ENCODE results near the gene B9D1. TPM values are rescaled to one million over a fixed set of nuclear protein-coding genes. Genes with fewer than 3 reads are reported as not detected.

B9D1 gene
- total RNA-seq, 2 experiments from 2014 or later, result 21.1 to 38.1 TPM

- CTCF ChIA-PET (ENCODE audit: unreplicated experiment), result no interaction called here
- POLR2A ChIA-PET, result interaction anchor here (1.4 to 2.3 kb wide), 3 partner anchors 12 to 271 kb away, joined by 4 to 19 read pairs (median 13); no protein-coding TSS in a partner anchor
- peak overlapping the region; percentile 88 for H2AFZ ChIP-seq (ENCODE audit: low read length)
These were observed 14.3 kb upstream of the B9D1 start for GRCh38 chr17:19376811-19377210.

GRCh38 chr17:19375732-19376131 is 13.2 kb upstream of the B9D1 start:
- Histone ChIP-seq H4K20me1 (ENCODE audit: insufficient read depth, low read length) (no peaks in the 10 kb centered on the region), H3K9me2 (ENCODE audit: insufficient read depth, low read length) (no peaks in the 10 kb centered on the region), H2AFZ (ENCODE audit: low read length) (no peak overlapping the region), H3K9me3 (ENCODE audit: low read length) (no peaks in the 10 kb centered on the region), H3K4me2 (ENCODE audit: low read length) (0 out of 2 replicates have a peak overlapping the region, but pooled peaks have one; percentile 11), H3K4me3 (ENCODE audit: low read depth, low read length, poor library complexity, severe bottlenecking) (no peak overlapping the region), H3K36me3 (ENCODE audit: insufficient read depth, low read length) (peaks cover 13% of the 10 kb centered on the region; the same call in 1 of the 2 replicates), H3K79me2 (ENCODE audit: insufficient read depth, low read depth, low read length) (peaks cover 7% of the 10 kb centered on the region; the same call in 1 of the 2 replicates), H3K4me1 (ENCODE audit: insufficient read depth, low read length, poor library complexity, severe bottlenecking) (peaks cover 37% of the 10 kb centered on the region), H3K27ac (ENCODE audit: low read depth, low read length, poor library complexity, severe bottlenecking) (no peak overlapping the region)
- intact Hi-C loops (cut with micrococcal nuclease; ENCODE audit: unreplicated experiment), result loop anchor here (5.0 to 10.0 kb wide), 3 partner anchors 87 to 269 kb away; partner anchors contain the start of gene ALDH3A2
- no peak for DNase-seq (ENCODE audit: low spot score)
- POLR2A ChIA-PET, result interaction anchor here (1.5 kb wide), 1 partner anchor 13 kb away, joined by 3 read pairs; the partner anchor contains the start of gene B9D1
- TF ChIP-seq EZH2phosphoT487 (IDR thresholded peaks at IDR 0.05; ENCODE audit: borderline replicate concordance, low read depth, low read length) (no peak), CTCF (conservative IDR thresholded peaks at IDR 0.05; ENCODE audit: low read length) (no peak)
- no TSS peak for BruUV-seq (replicated peaks)
- CTCF ChIA-PET (ENCODE audit: unreplicated experiment), result no interaction called here

More at GRCh38 chr17:19376811-19377210, 14.3 kb upstream of the B9D1 start:
- no peaks in the 10 kb centered on the region for H4K20me1 ChIP-seq (ENCODE audit: insufficient read depth, low read length)
- BruUV-seq (replicated peaks), result no TSS peak
- no peaks in the 10 kb centered on the region for H3K9me2 ChIP-seq (ENCODE audit: insufficient read depth, low read length)
- no peak for TF ChIP-seq CTCF (conservative IDR thresholded peaks at IDR 0.05; ENCODE audit: low read length)
- no peak for TF ChIP-seq EZH2phosphoT487 (IDR thresholded peaks at IDR 0.05; ENCODE audit: borderline replicate concordance, low read depth, low read length)
- peaks cover 7% of the 10 kb centered on the region; the same call in 1 of the 2 replicates for H3K79me2 ChIP-seq (ENCODE audit: insufficient read depth, low read depth, low read length)
- no peak for DNase-seq (ENCODE audit: low spot score)
- H3K4me3 ChIP-seq (ENCODE audit: low read depth, low read length, poor library complexity, severe bottlenecking), result peak overlapping the region; percentile 84
- peak overlapping the region; percentile 94 for H3K4me2 ChIP-seq (ENCODE audit: low read length)
- H3K9me3 ChIP-seq (ENCODE audit: low read length), result no peaks in the 10 kb centered on the region
- peaks cover 22% of the 10 kb centered on the region; the same call in 1 of the 2 replicates for H3K36me3 ChIP-seq (ENCODE audit: insufficient read depth, low read length)
- peak overlapping the region; percentile 70 for H3K27ac ChIP-seq (ENCODE audit: low read depth, low read length, poor library complexity, severe bottlenecking)
- peaks cover 26% of the 10 kb centered on the region for H3K4me1 ChIP-seq (ENCODE audit: insufficient read depth, low read length, poor library complexity, severe bottlenecking)
- intact Hi-C loops (cut with micrococcal nuclease; ENCODE audit: unreplicated experiment), result loop anchor here (5.0 to 10.0 kb wide), 3 partner anchors 85 to 268 kb away; partner anchors contain the start of gene ALDH3A2

- no peak overlapping the region for H2AFZ ChIP-seq (ENCODE audit: low read length)
These were observed 11.6 kb upstream of the B9D1 start for GRCh38 chr17:19374136-19374535.

More at GRCh38 chr17:19374136-19374535, 11.6 kb upstream of the B9D1 start:
- no peak for DNase-seq (ENCODE audit: low spot score)
- H3K9me3 ChIP-seq (ENCODE audit: low read length), result no peaks in the 10 kb centered on the region
- CTCF ChIA-PET (ENCODE audit: unreplicated experiment), result no interaction called here
- no peaks in the 10 kb centered on the region for H3K9me2 ChIP-seq (ENCODE audit: insufficient read depth, low read length)
- H3K79me2 ChIP-seq (ENCODE audit: insufficient read depth, low read depth, low read length), result peaks cover 7% of the 10 kb centered on the region; the same call in 1 of the 2 replicates
- TF ChIP-seq EZH2phosphoT487 (IDR thresholded peaks at IDR 0.05; ENCODE audit: borderline replicate concordance, low read depth, low read length) (no peak), CTCF (conservative IDR thresholded peaks at IDR 0.05; ENCODE audit: low read length) (no peak)
- POLR2A ChIA-PET, result interaction anchor here (0.6 kb wide), 1 partner anchor 9 kb away, joined by 3 read pairs; no protein-coding TSS in a partner anchor
- intact Hi-C loops (cut with micrococcal nuclease; ENCODE audit: unreplicated experiment), result loop anchor here (10.0 kb wide), 1 partner anchor 271 kb away; the partner anchor contains the start of gene ALDH3A2
- H3K4me2 ChIP-seq (ENCODE audit: low read length), result no peak overlapping the region
- no peaks in the 10 kb centered on the region for H4K20me1 ChIP-seq (ENCODE audit: insufficient read depth, low read length)
- BruUV-seq (replicated peaks), result no TSS peak
- H3K27ac ChIP-seq (ENCODE audit: low read depth, low read length, poor library complexity, severe bottlenecking), result no peak overlapping the region
- H3K4me1 ChIP-seq (ENCODE audit: insufficient read depth, low read length, poor library complexity, severe bottlenecking), result peaks cover 42% of the 10 kb centered on the region
- H3K4me3 ChIP-seq (ENCODE audit: low read depth, low read length, poor library complexity, severe bottlenecking), result no peak overlapping the region
- no peaks in the 10 kb centered on the region for H3K36me3 ChIP-seq (ENCODE audit: insufficient read depth, low read length)

All from OCI-LY7 (cell line).